ENCODE results near the gene STK11.

GRCh38 chr19:1226522-1227303 lies 21.1 kb downstream of the STK11 start:
- TF ChIP-seq CTCF (IDR thresholded peaks at IDR 0.05) = no peak
- no peak for TF ChIP-seq POLR2A (IDR thresholded peaks at IDR 0.05)
